ELF-1 (cell line): ENCODE measurements around the gene ARHGAP1.

ENCODE experiments used
- DNase-seq: peaks from one replicate; pipeline ENCODE4 v3.0.0-alpha.2; 2016; ENCODE audit warnings: low read depth, low spot score

Gene ARHGAP1

DNA sequence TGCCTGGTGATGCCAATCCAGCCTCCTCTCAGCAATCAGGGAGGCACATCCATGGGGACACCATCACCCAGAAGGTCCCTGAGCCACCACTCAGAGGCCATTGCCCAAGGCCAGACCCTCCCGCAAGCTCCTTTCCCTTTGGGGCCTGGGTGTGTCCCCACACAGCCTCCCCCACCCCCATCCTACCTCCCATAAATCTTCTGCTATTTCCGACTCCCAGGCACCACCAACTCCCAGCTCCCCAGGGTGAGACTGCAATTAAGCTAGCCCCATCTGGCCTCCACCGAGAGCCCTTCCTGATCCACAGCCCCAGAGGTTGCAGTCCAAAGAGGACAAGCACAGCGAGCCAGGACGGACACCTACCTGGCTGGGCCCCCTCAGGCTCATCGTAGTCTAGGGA is 6.3 kb downstream of the ARHGAP1 start:
- DNase-seq: no peak

DNA sequence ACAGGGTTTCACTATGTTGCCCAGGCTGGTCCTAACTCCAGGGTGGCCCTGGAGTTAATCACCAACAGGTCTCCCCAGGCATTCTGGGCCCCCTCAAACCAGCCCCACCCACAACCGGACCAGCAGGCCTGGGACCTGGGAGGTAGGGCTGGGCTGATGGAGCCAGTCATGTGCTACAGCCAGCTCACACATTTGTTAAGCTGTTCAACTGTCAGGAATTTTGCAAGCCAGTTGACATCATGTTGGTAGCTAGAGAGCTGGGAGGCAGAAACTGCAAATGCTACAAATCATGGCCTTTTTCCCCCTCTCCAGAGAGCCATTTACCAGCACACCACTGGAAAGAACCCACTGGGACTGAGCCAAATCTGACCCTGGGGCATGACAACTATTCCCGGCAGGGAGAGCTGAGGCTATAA is 6.8 kb downstream of the ARHGAP1 start:
- no peak for DNase-seq

DNA sequence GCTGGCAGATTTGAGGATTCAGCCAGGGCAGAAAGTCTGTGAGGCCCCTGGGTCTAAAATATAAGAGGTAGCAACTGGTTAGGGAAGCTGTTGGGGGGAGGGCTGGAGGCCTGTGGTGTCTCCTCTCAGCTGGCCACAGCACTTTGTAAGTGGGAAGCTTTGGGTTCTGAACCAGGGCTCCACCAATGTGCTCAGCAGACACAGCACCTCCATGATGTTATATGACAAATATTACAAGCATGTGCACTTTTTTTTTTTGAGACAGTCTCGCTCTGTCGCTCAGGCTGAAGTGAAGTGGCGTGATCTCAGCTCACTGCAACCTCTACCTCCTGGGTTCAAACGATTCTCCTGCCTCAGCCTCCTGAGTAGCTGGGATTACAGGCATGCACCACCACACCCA is 8.0 kb downstream of the ARHGAP1 start:
- no peak for DNase-seq

DNA sequence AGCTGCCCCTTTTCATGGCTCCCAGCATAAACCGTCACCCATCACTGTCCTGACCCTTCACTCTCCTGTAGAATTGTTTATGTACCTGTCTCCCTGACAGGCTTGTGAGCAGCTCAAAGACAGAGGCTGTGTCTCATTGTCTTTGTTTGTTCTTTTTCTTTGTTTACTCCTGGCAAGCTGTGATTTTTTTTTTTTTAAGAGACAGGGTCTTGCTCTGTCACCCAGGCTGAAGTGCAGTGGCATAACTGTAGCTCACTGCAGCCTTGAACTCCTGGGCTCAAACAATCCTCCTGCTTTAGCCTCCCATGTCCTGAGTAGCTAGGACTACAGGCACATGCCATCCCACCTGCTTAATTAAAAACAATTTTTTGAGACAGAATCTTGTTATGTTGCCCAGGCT is 9.7 kb downstream of the ARHGAP1 start:
- DNase-seq: no peak

DNA sequence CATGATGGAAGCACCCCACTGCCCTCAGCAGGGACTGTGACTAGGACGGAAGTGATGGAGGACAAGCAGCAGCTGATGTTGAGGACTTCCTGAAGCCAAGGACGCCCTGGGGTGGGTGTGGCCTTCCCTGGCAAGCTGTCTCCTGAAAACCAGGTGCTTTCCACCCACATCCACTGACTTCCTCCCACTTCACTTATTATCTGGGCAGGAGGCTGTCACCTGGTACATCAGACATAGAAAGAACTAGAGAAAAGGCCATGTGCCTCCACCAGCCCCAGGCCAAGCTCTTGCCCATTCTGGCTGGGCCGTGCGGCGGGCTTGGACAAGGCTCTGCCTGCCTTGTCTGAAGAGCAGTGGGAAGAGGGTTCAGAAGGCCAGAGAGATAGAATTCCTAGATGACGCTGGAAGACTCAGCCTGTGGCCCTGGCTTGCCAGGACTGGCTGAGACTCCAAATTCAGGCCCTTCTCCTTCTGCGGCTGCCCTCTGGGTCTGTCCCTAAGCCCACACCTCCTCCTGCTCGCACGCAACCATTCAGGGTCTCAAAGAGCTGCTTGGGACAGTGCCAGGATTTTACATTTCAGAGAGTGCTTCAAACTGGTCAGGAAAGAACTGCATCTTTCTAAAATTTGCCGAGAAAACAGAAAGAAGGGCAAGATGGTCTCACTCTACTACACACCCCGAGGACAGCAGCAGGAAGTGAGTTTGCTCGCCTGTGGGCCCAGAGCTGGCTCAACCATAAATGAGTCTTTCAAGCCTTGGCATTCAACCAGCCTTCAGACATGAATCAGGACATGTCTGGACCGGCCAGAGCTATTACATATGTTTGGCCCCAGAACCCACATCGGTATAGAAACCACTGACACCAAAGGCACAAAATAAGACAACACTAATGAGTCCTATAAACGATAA is 13.3 kb downstream of the ARHGAP1 start:
- no peak for DNase-seq

DNA sequence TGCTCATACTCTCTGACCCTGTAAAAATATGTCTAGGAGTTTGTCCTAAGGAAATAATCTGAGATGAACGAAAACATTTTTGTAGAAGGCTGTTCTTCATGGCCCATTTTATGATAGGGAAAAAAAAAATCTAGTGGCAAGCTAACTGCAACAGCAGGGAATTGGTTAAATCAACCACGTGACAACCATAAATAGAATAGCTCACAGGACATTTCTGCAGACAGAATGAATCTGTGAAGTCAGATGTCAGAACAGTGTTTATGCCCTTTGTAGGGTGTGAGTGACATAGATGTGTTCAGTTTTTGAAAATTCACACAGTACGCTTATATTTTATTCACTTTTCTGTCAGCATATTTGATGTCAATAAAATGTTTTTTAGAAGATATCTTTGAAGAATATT is 16.1 kb downstream of the ARHGAP1 start:
- DNase-seq: no peak

DNA sequence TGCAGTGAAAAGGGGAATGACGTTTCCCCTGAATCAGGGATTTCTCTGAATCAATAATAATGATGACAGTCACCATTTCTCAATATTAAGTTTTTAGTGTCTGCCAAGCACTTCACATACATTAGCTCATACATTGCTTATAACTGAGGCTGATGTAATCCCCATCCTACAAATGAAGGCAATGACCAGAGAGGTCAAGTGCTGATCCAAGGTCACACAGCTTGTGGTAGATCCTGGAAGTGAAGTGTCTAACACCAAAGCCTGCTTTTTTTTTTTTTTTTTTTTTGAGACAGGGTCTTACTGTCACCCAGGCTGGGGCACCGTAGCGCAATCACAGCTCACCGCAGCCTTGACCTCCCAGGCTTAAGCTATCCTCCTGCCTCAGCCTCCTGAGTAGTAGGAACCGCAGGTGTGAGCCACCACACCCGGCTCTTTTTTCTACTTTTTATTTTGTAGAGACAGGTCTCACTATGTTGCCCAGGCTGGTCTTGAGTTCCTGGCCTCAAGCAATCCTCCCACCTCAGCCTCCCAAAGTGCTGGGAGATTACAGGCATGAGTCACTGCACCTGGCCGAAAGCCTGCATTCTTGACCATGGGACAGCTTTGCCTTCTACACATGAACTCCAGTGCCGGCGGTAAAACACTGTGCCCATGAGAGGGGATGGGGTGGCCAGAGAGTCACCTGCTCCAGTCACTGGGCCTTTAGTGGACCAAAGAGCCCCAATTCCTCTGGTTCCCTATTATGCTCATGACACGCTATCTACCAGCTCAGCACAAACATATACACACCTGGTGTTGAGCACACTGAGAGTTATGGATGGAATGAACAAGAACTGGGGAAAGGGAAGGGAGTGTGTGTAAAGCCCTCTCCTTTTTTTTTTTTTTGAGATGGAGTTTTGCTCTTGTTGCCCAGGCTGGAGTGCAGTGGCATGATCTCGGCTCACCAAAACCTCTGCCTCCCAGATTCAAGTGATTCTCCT is 17.4 kb downstream of the ARHGAP1 start:
- DNase-seq: no peak

DNA sequence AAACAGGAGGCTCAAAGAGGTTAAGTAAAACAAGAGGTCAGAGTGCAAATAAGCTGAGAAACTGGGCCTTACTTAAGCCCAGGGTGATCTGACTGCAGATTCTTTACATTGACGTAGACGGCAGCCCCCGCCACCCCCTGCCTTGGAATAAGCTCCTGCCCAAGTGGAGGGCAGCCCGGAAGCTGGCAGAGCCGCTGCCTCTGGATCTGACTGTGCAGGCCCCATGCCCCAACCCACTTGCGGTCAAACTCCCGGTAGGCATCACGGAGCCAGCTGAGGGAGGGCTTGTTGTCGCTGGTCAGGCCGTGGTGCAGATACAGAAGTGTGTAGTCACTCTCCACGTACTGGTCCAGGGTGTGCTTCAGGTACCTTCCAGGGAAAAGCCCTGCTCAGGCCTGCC is 18.6 kb downstream of the ARHGAP1 start:
- DNase-seq: no peak

DNA sequence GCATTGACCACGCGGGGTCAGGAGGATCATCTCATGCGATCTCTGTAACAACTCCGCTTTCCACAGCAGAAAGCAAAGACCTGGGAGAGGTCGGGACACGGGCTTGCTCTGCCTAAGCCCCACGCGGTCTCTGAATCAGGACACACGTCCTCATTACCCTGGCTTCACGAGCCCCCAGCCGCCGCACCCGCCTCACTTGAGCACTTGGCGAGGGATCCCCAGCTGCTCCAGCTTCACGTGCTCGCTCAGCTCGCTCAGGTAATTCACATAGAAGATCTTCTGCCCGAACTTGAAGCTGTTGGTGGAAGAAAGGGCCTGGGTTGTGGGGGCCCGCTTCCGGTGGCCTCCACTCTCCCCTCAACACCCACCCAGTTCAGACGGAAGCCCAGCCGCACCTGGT is 19.6 kb downstream of the ARHGAP1 start:
- no peak for DNase-seq

DNA sequence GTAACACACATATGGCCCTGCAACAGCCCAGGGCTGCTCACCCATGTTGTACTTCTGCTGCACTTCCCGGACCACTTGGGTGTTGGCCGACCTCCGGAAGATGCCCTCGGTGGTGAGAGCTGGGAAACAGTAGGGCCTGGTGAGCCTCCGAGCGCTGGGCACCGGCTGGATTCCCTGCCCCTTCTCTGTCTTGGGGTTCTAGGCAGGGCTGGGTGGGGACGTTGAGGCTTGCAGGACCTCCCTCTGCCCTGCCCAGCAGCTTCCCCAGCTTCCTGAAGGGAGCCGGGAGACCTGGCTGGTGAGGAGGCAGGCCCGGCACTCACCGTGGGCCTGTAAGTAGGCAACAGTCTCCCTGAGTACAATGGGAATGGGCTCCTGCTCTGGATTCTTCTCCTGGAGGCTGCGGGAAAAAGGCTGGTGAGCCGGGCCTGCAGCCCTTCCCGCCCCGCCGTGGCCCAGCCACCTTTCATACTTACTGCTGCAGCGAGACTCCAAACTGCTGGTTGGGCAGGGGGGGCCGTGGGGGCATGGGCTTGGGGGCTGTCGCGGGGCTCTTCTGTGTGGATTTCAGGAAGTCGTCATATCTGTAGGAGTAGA is 20.2 kb downstream of the ARHGAP1 start:
- no peak for DNase-seq

DNA sequence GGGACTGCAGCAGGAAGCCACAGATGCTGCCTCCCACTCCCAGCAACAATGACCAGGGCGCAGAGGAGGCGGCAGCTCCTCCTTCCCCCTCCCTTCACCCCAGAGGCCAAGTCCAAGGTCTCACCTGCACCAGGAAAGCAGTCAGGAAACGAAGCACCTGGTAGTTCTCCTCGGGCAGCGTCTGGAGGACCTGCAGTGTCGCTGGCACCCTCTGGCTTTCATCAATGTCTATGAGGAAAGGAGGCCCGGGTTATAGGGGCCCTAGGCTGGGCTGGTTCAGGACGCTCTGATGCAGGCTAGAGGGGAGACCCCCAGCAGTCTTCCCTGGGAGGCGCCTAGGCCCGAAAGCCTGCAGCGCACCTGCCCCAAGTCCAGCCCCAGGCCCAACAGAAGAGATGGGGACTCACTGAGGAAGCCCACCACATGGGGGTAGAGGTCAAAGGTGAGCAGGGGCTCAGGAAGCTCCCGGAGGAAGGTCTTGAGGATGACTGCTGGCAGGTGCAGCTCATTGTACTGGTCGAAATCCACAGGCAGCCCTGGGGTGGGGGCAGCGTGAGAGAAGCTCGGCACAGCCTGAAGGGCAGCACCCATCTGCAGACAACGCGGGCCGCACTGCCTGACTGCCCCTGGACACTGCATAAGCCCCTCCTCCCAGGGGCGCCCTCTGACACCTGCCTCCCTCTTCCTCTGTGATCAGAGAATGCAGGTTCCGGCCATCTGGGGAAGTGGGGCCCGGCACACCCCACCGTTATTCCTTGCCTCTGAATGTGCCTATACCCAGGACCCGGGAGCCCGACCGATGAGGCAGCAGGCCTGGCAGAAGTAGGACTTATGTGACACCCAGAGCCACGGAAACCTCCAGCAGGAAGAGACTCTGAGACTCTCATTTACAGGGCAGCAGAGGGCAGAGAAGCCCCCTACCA is 20.9 kb downstream of the ARHGAP1 start:
- DNase-seq: no peak

DNA sequence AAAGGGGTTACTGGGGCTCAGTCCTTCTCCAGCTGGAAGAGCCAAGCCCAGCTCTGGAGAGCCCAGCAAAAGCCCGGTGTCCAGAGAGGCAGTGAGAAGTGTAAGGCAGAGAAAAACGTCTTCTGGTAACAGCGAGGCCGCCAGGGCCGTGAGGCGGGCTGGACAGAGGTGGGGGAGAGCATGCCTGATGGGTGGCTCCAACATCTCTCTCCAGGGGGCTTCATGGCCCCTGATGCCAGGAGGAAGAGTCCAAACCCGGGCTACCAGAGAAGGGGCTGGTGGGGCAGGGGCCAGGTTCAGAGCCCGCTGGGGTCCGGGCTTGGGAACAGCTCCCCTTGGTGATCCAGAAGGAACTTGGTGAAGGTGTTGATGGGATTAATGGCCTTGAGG is 21.7 kb downstream of the ARHGAP1 start:
- no peak for DNase-seq

DNA sequence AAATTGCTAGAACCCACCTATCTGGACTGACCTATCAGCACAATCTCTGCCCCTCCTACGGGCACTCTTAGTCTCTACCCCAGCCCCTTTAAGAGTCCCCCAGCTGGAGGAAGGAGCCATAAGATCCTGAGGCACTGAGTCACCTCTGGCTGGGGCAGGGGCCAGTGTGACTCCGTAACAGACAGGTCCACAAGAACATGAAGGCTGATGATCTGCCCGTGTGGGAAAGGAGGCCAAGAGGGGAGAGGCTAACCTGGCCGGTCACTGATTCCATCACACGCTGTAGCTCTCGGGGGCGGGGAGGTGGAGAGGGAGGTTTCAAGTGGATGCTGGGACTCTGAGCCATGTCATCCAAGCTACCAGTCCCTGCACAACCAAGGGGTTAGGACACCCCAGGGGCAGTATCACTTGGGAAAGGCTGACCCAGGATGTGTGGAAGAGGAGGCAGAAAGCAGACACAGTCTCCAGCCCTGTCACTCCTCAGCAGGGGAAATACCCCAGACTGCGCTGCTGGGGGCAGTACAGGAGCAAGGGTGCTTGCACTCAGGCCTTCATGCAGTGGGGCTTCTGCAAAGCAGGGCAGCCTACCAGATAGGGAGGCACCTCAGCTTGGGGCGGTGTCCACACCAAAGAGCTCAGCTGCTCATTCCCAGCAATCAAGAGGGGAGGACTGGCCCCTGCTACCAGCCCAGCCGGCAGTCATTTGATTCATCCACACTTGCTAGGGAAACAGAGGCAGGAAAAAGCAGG is 22.3 kb downstream of the ARHGAP1 start:
- DNase-seq: no peak

DNA sequence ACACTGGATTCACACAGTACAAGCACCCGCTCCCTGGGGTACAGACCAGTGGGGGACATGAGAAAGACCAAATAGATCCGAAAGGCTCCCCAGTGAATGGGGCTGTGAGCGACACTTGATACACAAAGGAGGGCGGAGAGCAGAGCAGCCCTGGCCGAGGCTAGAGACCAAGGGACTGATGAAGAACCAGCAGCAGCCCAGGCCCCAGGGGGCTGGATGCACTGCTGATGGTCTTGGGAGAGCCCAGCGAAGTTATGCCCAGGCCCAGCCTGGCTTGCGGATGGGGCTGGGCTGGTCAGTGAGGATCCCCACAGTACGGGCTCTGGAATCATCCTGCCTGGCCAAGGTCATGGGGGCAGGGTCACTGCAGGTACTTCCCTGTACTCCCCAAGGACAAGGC is 23.2 kb downstream of the ARHGAP1 start:
- no peak for DNase-seq

DNA sequence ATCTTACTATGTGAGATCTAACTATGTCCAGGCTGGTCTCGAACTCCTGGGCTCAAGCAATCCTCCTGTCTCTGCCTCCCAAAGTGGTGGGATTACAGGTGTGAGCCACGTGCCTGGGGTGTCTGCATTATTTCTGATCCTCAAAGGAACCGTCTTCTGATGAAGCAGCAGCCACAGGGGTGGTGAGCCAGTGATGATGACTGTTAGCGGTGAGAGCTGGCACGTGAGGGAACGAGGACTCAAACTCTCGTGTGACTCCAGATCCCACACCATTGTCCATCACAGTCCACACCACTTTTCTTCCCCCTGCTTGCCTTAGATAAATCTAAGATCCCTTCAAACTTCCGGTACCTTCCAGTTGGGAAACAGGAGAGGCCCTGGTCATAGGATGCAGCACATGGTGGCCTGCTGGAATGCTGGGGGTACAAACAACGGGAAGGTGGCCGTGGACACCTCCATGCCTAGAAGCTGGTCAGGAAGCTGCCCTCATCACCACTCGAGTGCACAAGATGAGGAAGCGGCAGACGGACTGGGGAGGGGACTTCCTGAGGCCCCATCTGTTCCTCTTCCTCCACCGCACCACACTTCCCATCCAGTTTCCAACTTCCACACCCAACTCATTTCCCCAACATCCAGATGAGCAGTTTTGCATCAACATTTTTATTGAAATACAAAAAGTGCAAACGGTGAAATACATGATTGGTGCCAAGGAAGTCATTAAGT is 23.8 kb downstream of the ARHGAP1 start:
- no peak for DNase-seq

DNA sequence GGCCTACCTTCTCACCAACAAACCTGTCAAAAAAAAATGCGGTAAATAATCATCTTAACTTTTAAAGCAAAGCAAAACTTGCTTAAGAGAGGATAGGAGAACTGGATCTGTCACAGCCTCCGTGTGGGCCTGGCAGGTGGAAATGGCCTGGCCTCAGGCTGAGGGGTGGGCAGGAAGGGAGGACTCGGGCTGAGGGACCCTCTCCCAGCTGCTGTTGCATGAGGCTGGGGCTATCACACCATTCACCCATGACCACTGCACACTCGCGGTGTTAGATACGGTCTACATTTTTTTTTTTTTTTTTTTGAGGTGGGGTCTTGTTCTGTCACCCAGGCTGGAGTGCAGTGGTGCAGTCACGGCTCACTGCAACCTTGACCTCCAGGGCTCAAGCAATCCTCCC is 24.5 kb downstream of the ARHGAP1 start:
- DNase-seq: no peak

DNA sequence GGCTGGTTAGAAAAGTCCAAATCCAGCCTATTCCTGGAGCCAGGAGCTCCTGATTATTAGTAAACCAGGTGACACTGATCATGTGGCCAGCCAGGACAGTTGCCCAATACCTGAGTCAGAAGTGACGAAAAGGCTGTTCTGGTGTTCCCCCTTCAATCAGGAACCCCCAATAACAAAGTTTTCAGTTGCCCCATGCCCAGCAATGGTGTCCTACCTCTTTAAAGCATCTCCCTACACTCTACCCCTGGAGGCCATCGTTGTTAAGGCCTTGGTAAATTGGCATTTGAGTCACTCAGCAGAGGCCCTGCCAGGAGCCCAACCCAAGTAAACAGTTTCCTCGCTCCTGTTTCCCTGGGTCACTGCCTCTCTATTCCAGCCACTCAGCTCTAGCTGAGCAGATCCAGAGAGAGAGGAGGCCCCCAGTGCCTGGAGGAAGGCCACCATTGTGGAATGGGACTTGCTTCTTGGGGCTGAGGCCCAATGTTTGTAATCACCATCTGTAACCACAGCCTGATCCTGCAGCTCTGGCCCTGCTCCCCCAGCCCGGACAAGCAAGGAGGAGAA is 25.0 kb downstream of the ARHGAP1 start:
- peak; percentile 63 for DNase-seq

DNA sequence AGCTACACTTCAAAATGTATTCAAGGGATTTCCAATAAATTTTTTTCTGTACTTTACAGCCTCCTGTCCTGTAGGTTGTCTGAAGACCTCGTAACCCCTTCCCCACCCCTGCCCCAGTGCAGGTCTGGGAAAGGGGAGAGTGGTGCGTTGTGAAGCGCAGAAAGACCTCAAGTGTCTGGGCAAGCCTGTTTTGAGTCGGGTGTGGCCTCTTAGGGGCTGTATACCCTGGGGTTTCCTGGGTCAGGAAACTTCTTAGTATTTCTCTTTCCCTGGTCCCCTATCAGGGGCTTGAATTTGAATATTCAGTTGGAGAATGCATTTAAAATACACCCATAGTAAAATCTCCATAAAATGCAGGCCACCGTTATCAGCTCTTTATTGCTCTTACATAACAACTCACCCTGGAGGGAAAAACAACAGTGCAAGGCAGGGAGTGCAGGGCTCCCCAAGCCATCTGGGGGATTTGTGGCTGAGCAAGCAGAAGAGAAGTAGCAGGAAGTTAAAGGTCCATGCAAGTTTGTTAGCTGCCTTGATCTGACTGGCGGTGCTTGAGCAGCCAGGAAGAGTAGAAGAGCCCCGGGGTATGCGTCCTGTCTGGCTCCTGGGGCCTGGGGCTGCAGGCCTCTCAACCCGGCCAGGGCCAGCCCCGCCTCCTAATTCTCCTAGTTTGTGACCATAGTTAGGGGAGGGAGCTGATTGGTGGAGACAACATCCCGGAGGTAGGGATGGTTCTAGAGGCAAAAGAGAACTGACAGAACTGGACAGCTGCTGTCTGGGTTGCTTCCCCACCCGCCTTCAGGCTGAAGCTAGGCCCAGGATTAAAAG is 25.7 kb downstream of the ARHGAP1 start:
- DNase-seq: peak; percentile 98
